Adrenal gland (tissue), 12 donors: ENCODE results near the gene REG1B. TPM values are rescaled to one million over a fixed set of nuclear protein-coding genes. Genes with fewer than 3 reads are reported as not detected.

ENCODE experiments used
- DNase-seq, 7 donors: peaks; one replicate each; pipeline ENCODE4 v3.0.0-alpha.2; 2019 to 2020
- H3K27ac ChIP-seq, 5 donors: fragments of 200-600 bp; sonication (generic) in 4 of 5; 1 replicate in 3 of 5; 2 replicates in 2 of 5; pipeline versions ENCODE4 v1.5.1 to v1.8.0; 2016 to 2020; ENCODE audit warnings: mild to moderate bottlenecking in 1 of 5
- H3K27me3 ChIP-seq: fragments of 200-600 bp; 2 replicates; pipeline ENCODE4 v1.8.0; 2021
- H3K36me3 ChIP-seq, 2 donors: fragments of 200-600 bp; replicated peaks in 1 of 2; 1 replicate in 1 of 2; 2 replicates in 1 of 2; pipeline versions ENCODE4 v1.5.1 to v1.8.0; 2018 to 2022
- H3K4me1 ChIP-seq, 2 donors: fragments of 200-600 bp; replicated peaks in 1 of 2; 1 replicate in 1 of 2; 2 replicates in 1 of 2; pipeline versions ENCODE4 v1.5.1 to v1.8.0; 2018 to 2021
- H3K4me3 ChIP-seq, 4 donors: fragments of 200-600 bp; sonication (generic) in 3 of 4; one replicate each; pipeline ENCODE4 v1.5.1; 2016 to 2018
- H3K9me3 ChIP-seq, 3 donors: fragments of 200-600 bp; sonication (generic) in 1 of 3; replicated peaks in 1 of 3; 1 replicate in 2 of 3; 2 replicates in 1 of 3; pipeline versions ENCODE4 v1.5.1 to v1.8.0; 2016 to 2021
- POLR2A ChIP-seq, 2 donors: fragments of 450-650 bp; IDR thresholded peaks; one replicate each; pipeline ENCODE4 v1.6.1; 2017; ENCODE audit warnings: antibody characterized with exemption in 2 of 2, mild to moderate bottlenecking in 2 of 2, moderate library complexity in 1 of 2
- WGBS, 4 donors: extraction: QIAGEN DNeasy Blood & Tissue Kit in 2 of 4; methylation state at CpG; one replicate each; pipeline versions ENCODE4 v1.1.5 to v1.1.7; 2013 to 2017; 5-methylcytosine and 5-hydroxymethylcytosine counted together
- intact Hi-C, 2 donors: fragments of 100-400 bp; cut with DNase I; formaldehyde crosslinking; loops; one replicate each; pipeline versions ENCODE4 v1.14.1 to v1.15.0; 2022 to 2023
- polyA plus RNA-seq, 3 donors: library from polyadenylated mRNA; stranded (reverse); fragments of 200-250 nt in 2 of 3; fragments of 350-450 nt in 1 of 3; fragmentation: Illumina TruSeq in 1 of 3; extraction: RNeasy Lipid Tissue Mini Kit (QIAGEN cat#74804) in 1 of 3; gene quantifications; one replicate each; pipeline ENCODE4 v1.2.3, GENCODE V29; 2013 to 2014
- total RNA-seq, 9 donors: library from RNA; depleted of rRNA in 4 of 9; stranded (reverse); fragments of >200 nt in 4 of 9; fragments of 120-200 nt in 1 of 9; fragmentation: NEBNext Ultra II Directional in 1 of 9; extraction: Animal tissue kit (Norgen Biotek cat#: 25700) in 1 of 9; gene quantifications; one replicate each; pipeline versions ENCODE4 v1.1.0 to v1.2.4, GENCODE V29; 2013 to 2023
- TF ChIP-seq, protein P1 (sequence below), 6 experiments: fragments of 450-650 bp in 4 of 6; fragments of 200-600 bp in 2 of 6; sonication (generic) in 1 of 6; IDR thresholded peaks; 1 replicate in 5 of 6; 2 replicates in 1 of 6; pipeline versions ENCODE4 v1.5.1 to v1.8.0; 2016 to 2021; ENCODE audit warnings: antibody characterized with exemption in 6 of 6, mild to moderate bottlenecking in 2 of 6, moderate library complexity in 1 of 6
- donor health status: healthy with polysubstance abuse.
- donor health status: Bipolar disorder and iron deficiency.
- donor health status: DM: yes; HTN: yes; CAD: no.
- donor health status: DM: no; HTN: no; CAD: no.
- donor health status: DM: no; HTN: no; CAD: no.
- donor health status: DM: yes; HTN: yes; CAD: no.

Gene REG1B
- total and polyA plus RNA-seq, 12 donors: 1.4 to 5.1 (median 2.6) TPM; not detected in 8

DNA sequence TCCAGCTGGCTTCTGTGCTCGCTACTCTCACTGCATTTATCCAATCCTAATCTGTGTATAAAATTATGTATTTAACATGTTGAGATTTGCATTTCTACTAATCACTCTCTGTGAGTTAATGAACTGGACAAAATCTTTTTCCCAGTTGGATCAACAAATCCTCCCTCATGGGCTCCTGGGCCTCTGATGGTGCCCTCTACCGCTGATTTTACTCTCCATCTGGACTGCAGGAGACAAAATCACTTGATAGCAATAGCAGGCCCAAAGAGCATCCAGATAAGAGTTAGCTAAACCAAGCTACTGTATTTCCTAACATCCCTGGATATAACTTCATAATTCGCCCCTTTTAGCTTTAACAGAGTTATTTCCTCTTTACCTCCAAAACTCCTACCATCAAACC is 47.8 kb downstream of the REG1B start:
- intact Hi-C loops: loop anchor here in 1 of 2 donors (5.0 kb wide), 1 partner anchor 177 kb away; no protein-coding TSS in a partner anchor
- 63 to 81% (median 75%) methylated on average over 3 of the region's 3 CpGs for WGBS, 4 donors

More for the DNA sequence above, 47.8 kb downstream of the REG1B start:
- no peaks in the 10 kb centered on the region for H3K9me3 ChIP-seq
- TF ChIP-seq, protein P1, sequence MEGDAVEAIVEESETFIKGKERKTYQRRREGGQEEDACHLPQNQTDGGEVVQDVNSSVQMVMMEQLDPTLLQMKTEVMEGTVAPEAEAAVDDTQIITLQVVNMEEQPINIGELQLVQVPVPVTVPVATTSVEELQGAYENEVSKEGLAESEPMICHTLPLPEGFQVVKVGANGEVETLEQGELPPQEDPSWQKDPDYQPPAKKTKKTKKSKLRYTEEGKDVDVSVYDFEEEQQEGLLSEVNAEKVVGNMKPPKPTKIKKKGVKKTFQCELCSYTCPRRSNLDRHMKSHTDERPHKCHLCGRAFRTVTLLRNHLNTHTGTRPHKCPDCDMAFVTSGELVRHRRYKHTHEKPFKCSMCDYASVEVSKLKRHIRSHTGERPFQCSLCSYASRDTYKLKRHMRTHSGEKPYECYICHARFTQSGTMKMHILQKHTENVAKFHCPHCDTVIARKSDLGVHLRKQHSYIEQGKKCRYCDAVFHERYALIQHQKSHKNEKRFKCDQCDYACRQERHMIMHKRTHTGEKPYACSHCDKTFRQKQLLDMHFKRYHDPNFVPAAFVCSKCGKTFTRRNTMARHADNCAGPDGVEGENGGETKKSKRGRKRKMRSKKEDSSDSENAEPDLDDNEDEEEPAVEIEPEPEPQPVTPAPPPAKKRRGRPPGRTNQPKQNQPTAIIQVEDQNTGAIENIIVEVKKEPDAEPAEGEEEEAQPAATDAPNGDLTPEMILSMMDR (IDR thresholded peaks at IDR 0.05): no peak
- TF ChIP-seq POLR2A (IDR thresholded peaks at IDR 0.05): no peak
- H3K36me3 ChIP-seq: no peaks in the 10 kb centered on the region
- H3K27me3 ChIP-seq: no peaks in the 10 kb centered on the region
- H3K4me1 ChIP-seq: no peaks in the 10 kb centered on the region
- DNase-seq: no peak
- H3K27ac ChIP-seq: no peak overlapping the region
- H3K4me3 ChIP-seq: no peak overlapping the region

Other genes with a start within 250 kb of the REG1B start
- gene REG3G, start 62.3 kb downstream of the REG1B start, total RNA-seq: 100 to 1,000 TPM in 1 of 9 donors, 10 to 100 TPM in 4, 1 to 10 TPM in 3, not detected in 1; 3.4 to 150 (median 14.1) TPM
- 10 to 100 TPM in 1 of 3 donors, 1 to 10 TPM in 2; 1.5 to 32.2 (median 3.0) TPM for gene REG3G, start 62.3 kb downstream of the REG1B start, polyA plus RNA-seq
- 1 to 10 TPM in 2 of 9 donors, under 1 TPM in 1, not detected in 6; 0.42 to 8.5 (median 8.0) TPM for gene REG1A, start 32.5 kb upstream of the REG1B start, total RNA-seq
- gene REG1A, start 32.5 kb upstream of the REG1B start, polyA plus RNA-seq: 10 to 100 TPM in 1 of 3 donors, 1 to 10 TPM in 1, not detected in 1; 7.2 to 19.5 TPM
- gene REG3A, start 71.8 kb upstream of the REG1B start, total RNA-seq: 1 to 10 TPM in 3 of 9 donors, under 1 TPM in 3, not detected in 3; 0.53 to 3.8 (median 1.3) TPM
- 10 to 100 TPM in 1 of 3 donors, 1 to 10 TPM in 1, under 1 TPM in 1; 0.88 to 86.7 (median 2.2) TPM for gene REG3A, start 71.8 kb upstream of the REG1B start, polyA plus RNA-seq